Endodermal cell (in vitro differentiated cells): ENCODE data around the gene NDUFB10. TPM values are rescaled to one million over a fixed set of nuclear protein-coding genes. Genes with fewer than 3 reads are reported as not detected.

ENCODE experiments used
- DNase-seq: peaks from one replicate; pipeline ENCODE4 v3.0.0-alpha.2; 2017
- H3K27ac ChIP-seq: 2 replicates; pipeline ENCODE4 v1.5.1; 2013; ENCODE audit warnings: mild to moderate bottlenecking, low read depth, low read length, moderate library complexity
- H3K27me3 ChIP-seq: 2 replicates; pipeline ENCODE4 v1.6.1; 2013; ENCODE audit warnings: mild to moderate bottlenecking, low read length, moderate library complexity; ENCODE audit not compliant: insufficient read depth, control insufficient read depth, poor library complexity, severe bottlenecking
- H3K36me3 ChIP-seq: 2 replicates; pipeline ENCODE4 v1.7.0; 2013; ENCODE audit warnings: mild to moderate bottlenecking, low read length, moderate library complexity; ENCODE audit not compliant: control insufficient read depth, insufficient read depth
- H3K4me1 ChIP-seq: one replicate; pipeline ENCODE4 v1.7.0; 2013; ENCODE audit warnings: low read length; ENCODE audit not compliant: control insufficient read depth, insufficient read depth
- H3K4me3 ChIP-seq: 2 replicates; pipeline ENCODE4 v1.5.1; 2013; ENCODE audit warnings: mild to moderate bottlenecking, low read length, moderate library complexity
- H3K9ac ChIP-seq: 2 replicates; pipeline ENCODE4 v1.6.1; 2013; ENCODE audit warnings: mild to moderate bottlenecking, low read length, moderate library complexity; ENCODE audit not compliant: poor library complexity, severe bottlenecking; ENCODE audit errors: extremely low read depth
- H3K9me3 ChIP-seq: 2 replicates; pipeline ENCODE4 v1.6.1; 2013; ENCODE audit warnings: mild to moderate bottlenecking, low read length, moderate library complexity; ENCODE audit not compliant: control insufficient read depth
- H3K27ac Mint-ChIP-seq: 2 replicates; pipeline ENCODE4 v1.8.0; 2020; ENCODE audit warnings: mixed read lengths
- H3K27me3 Mint-ChIP-seq: 2 replicates; pipeline ENCODE4 v1.8.0; 2021; ENCODE audit warnings: mild to moderate bottlenecking, mixed read lengths; ENCODE audit not compliant: insufficient read depth
- H3K36me3 Mint-ChIP-seq: 2 replicates; pipeline ENCODE4 v1.8.0; 2020; ENCODE audit warnings: low read depth, mixed read lengths
- H3K4me1 Mint-ChIP-seq: 2 replicates; pipeline ENCODE4 v1.8.0; 2020; ENCODE audit warnings: mixed read lengths
- H3K4me3 Mint-ChIP-seq: 2 replicates; pipeline ENCODE4 v1.8.0; 2020; ENCODE audit warnings: mild to moderate bottlenecking, moderate library complexity, mixed read lengths
- H3K9me3 Mint-ChIP-seq: 2 replicates; pipeline ENCODE4 v1.8.0; 2020; ENCODE audit warnings: mild to moderate bottlenecking, mixed read lengths
- CTCF ChIP-seq: fragments of 200-600 bp; sonication (generic); conservative IDR thresholded peaks from 2 replicates; pipeline ENCODE4 v1.5.0; 2021; ENCODE audit warnings: antibody characterized with exemption, mild to moderate bottlenecking
- WGBS, 2 experiments: methylation state at CpG; one replicate each; pipeline versions ENCODE4 v1.1.5 to v1.1.7; 2013; ENCODE audit warnings: missing lambda C conversion rate in 2 of 2, mixed read lengths in 1 of 2; ENCODE audit not compliant: insufficient coverage in 1 of 2, insufficient read length in 1 of 2; 5-methylcytosine and 5-hydroxymethylcytosine counted together
- total RNA-seq, 2 donors: library from RNA; stranded (reverse); fragmentation: NEBNext Ultra II Directional in 1 of 2; extraction: Animal tissue kit (Norgen Biotek cat#: 25700) in 1 of 2; gene quantifications; 2 replicates in 1 of 2; 3 replicates in 1 of 2; pipeline ENCODE4 v1.2.1, GENCODE V29; 2021

The NDUFB10 gene
- total RNA-seq, 2 donors from 2014 or later = 167 to 192 TPM

- Mint-ChIP-seq H3K4me3 (no peak overlapping the region), H3K4me1 (peaks cover 2% of the 10 kb centered on the region), H3K27me3 (peaks cover 45% of the 10 kb centered on the region), H3K9me3 (no peaks in the 10 kb centered on the region), H3K36me3 (no peaks in the 10 kb centered on the region), H3K27ac (no peak overlapping the region)
- H3K4me1 ChIP-seq = no peaks in the 10 kb centered on the region
- TF ChIP-seq CTCF = no peak
- H3K9ac ChIP-seq = no peak overlapping the region
- no peaks in the 10 kb centered on the region for H3K36me3 ChIP-seq
- WGBS, 2 experiments = 79 to 94% methylated on average over 7 to 15 of the region's 15 CpGs
- no peak for DNase-seq
- H3K27me3 ChIP-seq = peaks cover 52% of the 10 kb centered on the region
- no peak overlapping the region for H3K4me3 ChIP-seq
- H3K9me3 ChIP-seq = no peaks in the 10 kb centered on the region
- no peak overlapping the region for H3K27ac ChIP-seq
Measured at GRCh38 chr16:1914084-1914608, 45.2 kb upstream of the NDUFB10 start.

- 79 to 93% methylated on average over 2 to 8 of the region's 8 CpGs for whole genome bisulfite sequencing, 2 experiments
- H3K4me3 Mint-ChIP-seq = no peak overlapping the region
- H3K27ac Mint-ChIP-seq = no peak overlapping the region
Measured at GRCh38 chr16:1914988-1915387, 44.4 kb upstream of the NDUFB10 start.

GRCh38 chr16:1915732-1916639 lies 43.4 kb upstream of the NDUFB10 start:
- TF ChIP-seq CTCF = no peak
- H3K27me3 ChIP-seq = peaks cover 71% of the 10 kb centered on the region
- no peak overlapping the region for H3K9ac ChIP-seq
- no peak overlapping the region for H3K27ac ChIP-seq
- H3K9me3 Mint-ChIP-seq = no peaks in the 10 kb centered on the region
- no peak for DNase-seq
- no peak overlapping the region for H3K4me3 Mint-ChIP-seq
- H3K36me3 ChIP-seq = no peaks in the 10 kb centered on the region
- 77% methylated on average over 12 to 25 of the region's 25 CpGs for WGBS, 2 experiments
- no peaks in the 10 kb centered on the region for H3K36me3 Mint-ChIP-seq
- H3K4me3 ChIP-seq = no peak overlapping the region
- peaks cover 2% of the 10 kb centered on the region for H3K4me1 Mint-ChIP-seq
- H3K27ac Mint-ChIP-seq = no peak overlapping the region
- H3K9me3 ChIP-seq = no peaks in the 10 kb centered on the region
- peaks cover 63% of the 10 kb centered on the region for H3K27me3 Mint-ChIP-seq
- H3K4me1 ChIP-seq = no peaks in the 10 kb centered on the region

More at GRCh38 chr16:1914988-1915387, 44.4 kb upstream of the NDUFB10 start:
- H3K36me3 Mint-ChIP-seq = no peaks in the 10 kb centered on the region
- no peak overlapping the region for H3K4me3 ChIP-seq
- no peaks in the 10 kb centered on the region for H3K36me3 ChIP-seq
- TF ChIP-seq CTCF = no peak
- no peak for DNase-seq
- no peaks in the 10 kb centered on the region for H3K9me3 ChIP-seq
- peaks cover 53% of the 10 kb centered on the region for H3K27me3 Mint-ChIP-seq
- no peaks in the 10 kb centered on the region for H3K4me1 ChIP-seq
- no peak overlapping the region for H3K9ac ChIP-seq
- no peaks in the 10 kb centered on the region for H3K9me3 Mint-ChIP-seq
- H3K4me1 Mint-ChIP-seq = peaks cover 2% of the 10 kb centered on the region
- no peak overlapping the region for H3K27ac ChIP-seq
- H3K27me3 ChIP-seq = peaks cover 61% of the 10 kb centered on the region
